ENCODE data around the gene SAMD4A.

Gene SAMD4A

GRCh38 chr14:54816450-54816849 lies 249.5 kb downstream of the SAMD4A start:
- DNase-seq (ENCODE audit: low read depth, low spot score) = no peak
- Histone ChIP-seq H3K27ac (no peak overlapping the region), H3K9ac (ENCODE audit: insufficient read length) (no peak overlapping the region), H3K4me3 (no peak overlapping the region), H3K36me3 (ENCODE audit: insufficient read depth, low read length) (no peaks in the 10 kb centered on the region), H3K9me3 (ENCODE audit: low read depth, low read length) (no peaks in the 10 kb centered on the region)
- TF ChIP-seq EZH2 (IDR thresholded peaks at IDR 0.05) (no peak), POLR2AphosphoS5 (IDR thresholded peaks at IDR 0.05; ENCODE audit: borderline replicate concordance, low read depth, low read length) (no peak), FOXP2 (optimal IDR thresholded peaks at IDR 0.05; ENCODE audit: control extremely low read depth, extremely low read length, insufficient read depth) (no peak)

DNA sequence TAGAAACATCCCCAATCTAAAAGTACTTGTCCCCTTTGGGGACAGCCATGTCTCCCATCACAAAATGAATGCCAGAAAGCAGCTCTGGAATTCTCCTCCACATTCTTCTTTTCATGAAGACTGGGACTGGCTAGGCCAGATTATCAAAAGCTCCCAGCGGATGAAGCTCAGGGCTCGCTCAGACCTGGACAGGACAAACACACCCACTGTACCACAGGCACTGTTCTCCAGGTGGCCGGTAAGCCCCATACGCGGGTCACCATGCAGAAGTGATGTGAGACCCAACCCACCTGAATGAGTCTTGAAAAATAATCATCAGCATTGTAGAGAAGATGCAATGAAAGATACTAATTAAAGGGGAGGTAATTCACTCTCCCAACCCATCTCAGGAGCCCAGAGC lies 250.6 kb downstream of the SAMD4A start:
- Histone ChIP-seq H3K36me3 (ENCODE audit: insufficient read depth, low read length) (no peaks in the 10 kb centered on the region), H3K27ac (no peak overlapping the region), H3K4me3 (no peak overlapping the region), H3K9ac (ENCODE audit: insufficient read length) (no peak overlapping the region), H3K9me3 (ENCODE audit: low read depth, low read length) (no peaks in the 10 kb centered on the region)
- no peak for TF ChIP-seq FOXP2 (optimal IDR thresholded peaks at IDR 0.05; ENCODE audit: control extremely low read depth, extremely low read length, insufficient read depth)
- DNase-seq (ENCODE audit: low read depth, low spot score) = no peak

- Histone ChIP-seq H3K27ac (no peak overlapping the region), H3K4me3 (no peak overlapping the region), H3K9ac (ENCODE audit: insufficient read length) (no peak overlapping the region), H3K9me3 (ENCODE audit: low read depth, low read length) (no peaks in the 10 kb centered on the region), H3K36me3 (ENCODE audit: insufficient read depth, low read length) (no peaks in the 10 kb centered on the region)
- DNase-seq (ENCODE audit: low read depth, low spot score) = no peak
- TF ChIP-seq POLR2AphosphoS5 (IDR thresholded peaks at IDR 0.05; ENCODE audit: borderline replicate concordance, low read depth, low read length) = no peak
- no peak for TF ChIP-seq EZH2 (IDR thresholded peaks at IDR 0.05)
- no peak for TF ChIP-seq FOXP2 (optimal IDR thresholded peaks at IDR 0.05; ENCODE audit: control extremely low read depth, extremely low read length, insufficient read depth)
These were observed 251.5 kb downstream of the SAMD4A start for GRCh38 chr14:54818201-54819133.

- no peak for DNase-seq (ENCODE audit: low read depth, low spot score)
- Histone ChIP-seq H3K9me3 (ENCODE audit: low read depth, low read length) (no peaks in the 10 kb centered on the region; the same call in 1 of the 2 replicates), H3K36me3 (ENCODE audit: insufficient read depth, low read length) (no peaks in the 10 kb centered on the region), H3K27ac (no peak overlapping the region), H3K9ac (ENCODE audit: insufficient read length) (no peak overlapping the region), H3K4me3 (no peak overlapping the region)
- TF ChIP-seq POLR2AphosphoS5 (IDR thresholded peaks at IDR 0.05; ENCODE audit: borderline replicate concordance, low read depth, low read length) = no peak
- TF ChIP-seq FOXP2 (optimal IDR thresholded peaks at IDR 0.05; ENCODE audit: control extremely low read depth, extremely low read length, insufficient read depth) = no peak
- no peak for TF ChIP-seq EZH2 (IDR thresholded peaks at IDR 0.05)
These were observed 255.8 kb downstream of the SAMD4A start for GRCh38 chr14:54822685-54823084.

DNA sequence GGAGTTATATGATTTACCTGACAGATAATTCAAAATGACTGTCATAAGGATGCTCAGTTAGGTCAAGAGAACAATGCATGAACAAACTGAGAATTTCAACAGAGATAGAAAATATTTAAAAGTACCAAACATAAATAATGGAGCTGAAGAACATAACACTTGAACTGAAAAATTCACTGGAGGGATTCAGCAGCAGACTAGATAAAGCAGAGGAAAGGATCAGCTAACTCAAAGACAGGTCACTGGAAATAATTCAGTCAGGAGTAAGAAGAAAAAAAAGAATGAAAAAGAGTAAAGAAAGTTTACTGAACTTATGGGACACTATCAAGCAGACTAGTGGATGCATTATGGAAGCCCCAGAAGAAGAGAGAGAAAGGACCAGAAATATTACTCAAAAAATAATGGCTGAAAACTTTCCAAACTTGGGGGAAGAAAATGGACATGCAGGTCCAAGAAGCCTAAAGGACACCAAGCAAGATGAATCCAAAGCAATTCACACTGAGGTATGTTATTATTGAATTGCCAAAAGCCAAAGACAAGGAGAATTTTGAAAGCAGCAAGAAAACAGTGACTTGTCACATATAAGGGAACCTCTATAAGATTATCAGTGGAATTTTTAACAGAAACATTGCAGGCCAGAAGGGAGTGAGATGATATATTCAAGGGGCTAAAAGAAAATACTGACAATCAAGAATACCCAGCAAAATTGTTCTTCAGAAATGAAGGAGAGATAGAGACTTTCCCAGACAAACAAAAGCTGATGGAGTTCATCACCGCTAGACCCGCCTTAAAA lies 257.0 kb downstream of the SAMD4A start:
- H3K36me3 ChIP-seq (ENCODE audit: insufficient read depth, low read length) = no peaks in the 10 kb centered on the region
- DNase-seq (ENCODE audit: low read depth, low spot score) = no peak
- TF ChIP-seq EZH2 (IDR thresholded peaks at IDR 0.05) (no peak), POLR2AphosphoS5 (IDR thresholded peaks at IDR 0.05; ENCODE audit: borderline replicate concordance, low read depth, low read length) (no peak), FOXP2 (optimal IDR thresholded peaks at IDR 0.05; ENCODE audit: control extremely low read depth, extremely low read length, insufficient read depth) (no peak)
- H3K9me3 ChIP-seq (ENCODE audit: low read depth, low read length) = no peaks in the 10 kb centered on the region; the same call in 1 of the 2 replicates
- H3K9ac ChIP-seq (ENCODE audit: insufficient read length) = no peak overlapping the region
- no peak overlapping the region for H3K4me3 ChIP-seq
- H3K27ac ChIP-seq = no peak overlapping the region

GRCh38 chr14:54828037-54828436 lies 261.1 kb downstream of the SAMD4A start:
- no peak for DNase-seq (ENCODE audit: low read depth, low spot score)

DNA sequence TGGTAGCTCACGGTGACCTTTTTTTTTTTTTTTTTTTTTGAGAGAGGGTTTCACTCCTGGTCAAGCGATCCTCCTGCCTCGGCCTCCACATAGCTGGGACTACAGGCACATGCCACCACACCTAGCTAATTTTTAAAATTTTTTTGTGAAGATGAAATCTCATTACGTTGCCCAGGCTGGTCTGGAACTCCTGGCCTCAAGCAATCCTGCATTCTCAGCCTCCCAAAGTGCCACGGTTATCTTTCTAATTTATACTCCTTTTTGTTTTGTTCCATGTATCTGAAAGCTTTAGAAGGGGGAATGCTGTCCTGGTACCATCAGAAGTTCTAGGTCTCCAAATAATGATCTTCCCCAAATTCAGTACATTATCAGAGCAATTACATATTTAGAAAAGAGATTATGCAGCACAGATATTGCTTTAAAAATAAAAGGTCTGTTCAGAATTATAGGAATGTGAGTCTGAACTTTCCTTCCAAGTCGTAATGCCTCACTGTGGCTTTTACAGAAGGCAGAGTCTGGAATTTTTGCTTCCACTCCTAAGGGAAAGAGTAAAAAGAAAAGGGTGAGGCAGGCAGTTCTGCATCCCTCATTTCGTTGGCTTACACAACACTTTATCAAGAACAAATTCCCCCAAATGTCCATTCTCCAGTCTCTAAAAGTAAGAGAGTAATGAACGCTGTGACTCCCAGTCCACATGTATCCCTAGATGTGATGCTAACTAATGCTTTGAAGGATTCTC lies 262.7 kb downstream of the SAMD4A start:
- H3K27ac ChIP-seq = no peak overlapping the region
- H3K4me3 ChIP-seq = no peak overlapping the region
- no peak for DNase-seq (ENCODE audit: low read depth, low spot score)
- TF ChIP-seq EZH2 (IDR thresholded peaks at IDR 0.05) (no peak), POLR2AphosphoS5 (IDR thresholded peaks at IDR 0.05; ENCODE audit: borderline replicate concordance, low read depth, low read length) (no peak), FOXP2 (optimal IDR thresholded peaks at IDR 0.05; ENCODE audit: control extremely low read depth, extremely low read length, insufficient read depth) (no peak)
- H3K9me3 ChIP-seq (ENCODE audit: low read depth, low read length) = no peaks in the 10 kb centered on the region
- no peak overlapping the region for H3K9ac ChIP-seq (ENCODE audit: insufficient read length)
- H3K36me3 ChIP-seq (ENCODE audit: insufficient read depth, low read length) = no peaks in the 10 kb centered on the region

More at GRCh38 chr14:54828037-54828436, 261.1 kb downstream of the SAMD4A start:
- Histone ChIP-seq H3K9ac (ENCODE audit: insufficient read length) (no peak overlapping the region), H3K4me3 (no peak overlapping the region), H3K9me3 (ENCODE audit: low read depth, low read length) (no peaks in the 10 kb centered on the region; the same call in 1 of the 2 replicates), H3K27ac (no peak overlapping the region), H3K36me3 (ENCODE audit: insufficient read depth, low read length) (no peaks in the 10 kb centered on the region)
- TF ChIP-seq EZH2 (IDR thresholded peaks at IDR 0.05) = no peak
- no peak for TF ChIP-seq POLR2AphosphoS5 (IDR thresholded peaks at IDR 0.05; ENCODE audit: borderline replicate concordance, low read depth, low read length)
- TF ChIP-seq FOXP2 (optimal IDR thresholded peaks at IDR 0.05; ENCODE audit: control extremely low read depth, extremely low read length, insufficient read depth) = no peak

- no peaks in the 10 kb centered on the region for H3K36me3 ChIP-seq (ENCODE audit: insufficient read depth, low read length)
- no peak overlapping the region for H3K9ac ChIP-seq (ENCODE audit: insufficient read length)
- no peaks in the 10 kb centered on the region for H3K9me3 ChIP-seq (ENCODE audit: low read depth, low read length)
- no peak overlapping the region for H3K4me3 ChIP-seq
- no peak overlapping the region for H3K27ac ChIP-seq
- no peak for DNase-seq (ENCODE audit: low read depth, low spot score)
- TF ChIP-seq EZH2 (IDR thresholded peaks at IDR 0.05) (no peak), POLR2AphosphoS5 (IDR thresholded peaks at IDR 0.05; ENCODE audit: borderline replicate concordance, low read depth, low read length) (no peak), FOXP2 (optimal IDR thresholded peaks at IDR 0.05; ENCODE audit: control extremely low read depth, extremely low read length, insufficient read depth) (no peak)
These were observed 263.7 kb downstream of the SAMD4A start for GRCh38 chr14:54830650-54831049.
